Superior temporal gyrus (tissue), 1 donor: ENCODE measurements around the gene ZGPAT.

Experiments used
- DNase-seq: peaks from one replicate; pipeline ENCODE4 v3.0.0-alpha.2; 2016; ENCODE audit errors: extremely low spot score

The ZGPAT gene

DNA sequence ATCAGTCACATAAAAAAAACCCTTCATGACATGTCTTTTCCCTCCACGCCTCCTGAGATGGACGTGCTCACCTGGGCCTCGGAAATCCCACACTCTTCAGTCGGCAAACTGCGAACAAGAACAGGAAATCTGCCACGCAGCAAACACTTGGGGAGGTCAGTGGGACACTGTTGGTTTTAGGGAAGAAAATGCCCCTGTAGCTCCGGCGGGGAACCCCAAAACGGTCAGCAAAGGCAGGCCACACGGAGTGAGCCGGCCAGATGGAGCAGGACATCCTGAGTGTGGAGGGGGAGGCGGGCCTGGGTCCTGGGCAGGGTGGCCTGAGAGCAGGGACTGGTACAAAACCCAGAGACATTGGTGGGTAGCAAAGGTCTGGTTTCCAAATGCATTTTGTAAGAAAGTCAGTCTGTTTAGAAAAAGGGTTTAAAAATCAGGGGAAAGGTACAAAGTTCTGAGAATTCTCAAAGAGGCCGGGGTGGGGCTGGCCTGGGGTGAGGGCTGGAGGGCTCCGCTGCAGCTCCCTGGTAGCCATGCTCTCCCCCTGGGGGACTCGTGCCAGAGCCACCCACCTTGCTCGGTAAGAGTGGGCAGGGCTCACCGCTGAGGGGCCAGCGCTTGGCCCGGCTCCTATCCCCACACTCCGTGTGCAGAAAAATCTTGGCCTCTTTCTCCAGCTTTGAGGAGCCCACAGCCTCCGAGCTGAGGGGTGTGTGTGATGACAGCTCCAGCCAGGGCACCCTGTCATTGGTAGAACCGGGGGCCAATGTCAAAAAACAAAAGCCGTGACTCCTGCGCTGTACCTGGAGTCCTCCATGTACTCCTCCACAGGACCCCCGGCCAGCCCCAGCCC, 37.0 kb downstream of the ZGPAT start:
- DNase-seq = no peak

DNA sequence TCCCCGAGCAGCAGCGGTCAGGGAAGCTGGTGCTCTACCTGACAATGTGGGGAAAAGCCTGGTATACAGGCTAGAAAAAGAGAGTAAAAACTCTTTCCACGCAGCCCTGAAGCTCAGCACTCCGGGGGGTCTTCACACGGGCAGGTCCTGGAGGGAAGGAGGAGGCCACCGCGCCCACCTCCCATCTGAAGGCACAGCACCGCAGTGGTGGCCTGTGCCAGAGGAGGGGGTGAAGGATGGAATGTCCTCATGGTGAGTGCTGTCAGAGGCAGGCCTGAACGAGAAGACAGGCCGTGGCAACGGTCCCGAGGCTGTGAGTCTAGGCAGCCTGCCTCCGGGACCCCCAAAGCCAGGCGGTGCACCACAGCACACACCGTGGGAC, 37.6 kb downstream of the ZGPAT start:
- DNase-seq = no peak

DNA sequence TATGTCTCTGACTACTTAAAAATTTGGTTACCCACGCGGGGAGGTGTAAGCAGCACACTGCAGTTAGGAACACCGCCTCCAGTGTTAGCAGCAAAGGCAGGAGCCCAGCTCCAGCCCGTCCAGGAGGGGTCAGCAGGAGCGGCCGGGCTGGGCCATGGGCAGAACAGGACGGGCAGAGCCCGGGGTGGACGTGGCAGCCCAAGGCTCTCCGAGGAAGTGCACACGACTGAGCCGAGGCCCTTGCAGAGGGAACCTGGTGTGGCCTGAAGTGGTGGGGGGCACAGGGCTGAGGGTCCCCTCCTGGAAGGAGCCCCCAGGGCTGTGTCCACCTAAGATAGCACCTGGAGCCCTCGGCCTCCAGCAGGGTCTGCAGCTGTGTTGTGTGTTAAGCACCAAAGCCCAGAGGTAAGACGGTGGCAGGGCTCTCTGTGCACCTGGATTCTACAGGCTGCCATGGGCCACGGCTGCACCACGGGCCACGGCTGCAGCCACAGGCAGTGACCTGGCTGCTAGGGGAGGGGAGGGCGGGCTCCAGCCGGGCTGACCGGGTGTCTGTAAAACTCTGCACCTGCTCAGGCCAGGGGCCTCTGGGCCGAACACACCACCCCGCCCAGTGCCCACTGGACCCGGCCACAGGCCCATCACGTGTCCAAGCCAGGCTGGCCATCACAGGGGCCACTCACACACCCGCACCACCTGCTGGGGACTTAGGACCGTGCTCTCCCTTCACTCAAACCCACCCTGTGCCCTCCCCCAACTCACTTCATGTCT, 38.3 kb downstream of the ZGPAT start:
- DNase-seq = no peak

DNA sequence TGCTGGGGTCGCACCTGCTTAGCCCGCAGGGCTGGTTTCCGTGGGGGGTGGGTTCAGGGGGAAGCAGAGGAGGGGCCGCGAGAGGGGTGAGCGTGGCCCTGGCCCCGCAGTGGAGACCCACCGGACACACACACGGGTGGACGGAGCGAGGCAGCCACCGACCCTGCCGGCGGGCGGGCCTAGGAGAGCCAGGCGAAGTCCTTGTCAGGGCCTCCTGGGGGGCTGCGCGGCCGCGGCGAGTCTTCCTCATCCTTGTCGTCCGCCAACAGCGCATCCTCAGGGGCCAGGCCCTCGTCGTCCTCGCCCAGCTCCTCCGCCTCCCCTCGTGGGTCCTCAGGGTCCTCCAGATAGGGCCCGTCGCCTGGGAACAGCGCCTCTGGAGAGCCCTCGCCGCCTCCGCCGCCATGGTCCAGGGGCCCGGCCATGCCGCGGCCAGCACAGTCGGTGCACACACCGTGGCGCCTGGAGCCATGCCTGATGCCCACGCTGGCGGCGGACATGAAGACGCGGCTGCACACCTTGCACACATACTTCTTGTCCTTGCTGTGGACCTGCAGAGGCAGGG, 39.0 kb downstream of the ZGPAT start:
- no peak for DNase-seq

DNA sequence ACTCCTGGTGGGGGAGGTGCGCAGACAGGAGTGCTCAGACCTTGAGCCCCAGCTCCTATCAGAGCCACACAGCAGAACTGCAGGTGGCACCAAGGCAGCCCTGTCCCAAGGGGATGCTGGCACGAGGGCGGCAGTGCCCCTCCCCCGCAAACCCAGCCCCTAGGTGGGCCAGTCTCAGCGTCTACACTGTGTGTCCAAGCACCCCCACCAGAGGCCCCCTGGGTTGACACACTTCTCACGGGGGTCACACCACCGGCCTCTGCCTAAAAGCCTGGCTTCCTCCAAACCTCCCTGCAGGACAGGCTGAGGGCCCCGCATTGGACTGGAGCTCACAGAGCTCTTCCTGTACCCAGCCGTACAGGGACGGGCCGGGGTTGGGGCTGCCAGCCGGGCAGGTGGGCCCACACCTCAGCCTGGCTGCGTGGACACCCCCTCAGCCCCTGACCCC, 39.8 kb downstream of the ZGPAT start:
- DNase-seq = no peak

DNA sequence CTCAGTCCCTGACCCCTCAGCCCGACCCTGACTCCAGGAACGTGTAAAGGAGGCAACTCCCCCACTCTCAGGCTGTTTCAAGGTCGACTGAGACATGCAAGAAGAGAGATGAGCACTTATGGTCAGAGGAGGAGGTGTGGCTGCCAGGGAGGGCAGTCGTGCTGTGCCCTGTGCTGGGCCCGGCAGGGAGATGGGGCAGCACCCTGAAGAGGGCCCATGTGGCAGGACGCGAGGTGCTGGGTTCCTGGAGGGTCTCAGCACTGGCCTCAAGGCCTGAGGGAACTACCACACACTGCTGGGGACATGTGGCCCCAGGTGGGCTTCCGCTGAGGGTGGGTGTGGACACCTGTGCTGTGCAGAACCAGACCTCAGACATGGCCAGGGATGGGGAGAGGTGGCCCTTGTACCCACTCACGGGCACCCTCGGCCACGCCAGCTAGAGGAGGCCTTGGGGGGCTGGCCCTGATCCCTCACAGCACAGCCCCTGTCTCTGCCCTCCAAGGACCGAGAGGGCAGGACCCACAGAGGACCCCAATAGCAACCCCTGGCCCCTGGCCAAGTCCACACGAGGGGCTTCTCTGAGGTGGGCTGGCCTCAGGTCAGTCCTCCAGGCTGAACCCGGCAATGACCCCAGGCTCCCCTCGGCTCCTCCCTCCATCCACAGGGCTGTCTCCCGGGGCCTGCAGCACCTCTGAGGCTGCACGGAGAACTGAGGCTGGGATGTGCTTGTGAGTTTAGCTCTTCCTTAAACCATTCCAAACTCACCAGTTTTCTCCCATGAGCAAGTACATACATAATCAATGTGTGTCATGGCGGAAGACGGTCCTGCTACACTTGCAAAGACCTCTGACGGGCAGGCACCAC, 40.5 kb downstream of the ZGPAT start:
- no peak for DNase-seq

DNA sequence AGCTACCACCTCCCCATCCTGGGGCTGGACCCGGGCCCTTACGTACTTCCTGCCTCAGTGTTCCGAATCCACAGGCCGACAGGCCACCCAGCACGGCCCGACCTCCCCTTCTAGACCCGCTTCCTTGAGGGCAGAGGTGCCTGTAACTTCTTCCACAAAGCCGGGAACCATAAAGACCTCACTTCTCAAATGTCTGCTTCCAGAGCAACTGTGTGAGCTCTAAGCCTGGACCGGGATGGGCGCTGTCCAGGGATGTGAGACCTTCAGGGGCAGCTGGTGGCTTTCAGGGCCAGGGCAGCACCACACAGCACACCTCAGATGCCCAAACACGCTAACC, 41.1 kb downstream of the ZGPAT start:
- no peak for DNase-seq

DNA sequence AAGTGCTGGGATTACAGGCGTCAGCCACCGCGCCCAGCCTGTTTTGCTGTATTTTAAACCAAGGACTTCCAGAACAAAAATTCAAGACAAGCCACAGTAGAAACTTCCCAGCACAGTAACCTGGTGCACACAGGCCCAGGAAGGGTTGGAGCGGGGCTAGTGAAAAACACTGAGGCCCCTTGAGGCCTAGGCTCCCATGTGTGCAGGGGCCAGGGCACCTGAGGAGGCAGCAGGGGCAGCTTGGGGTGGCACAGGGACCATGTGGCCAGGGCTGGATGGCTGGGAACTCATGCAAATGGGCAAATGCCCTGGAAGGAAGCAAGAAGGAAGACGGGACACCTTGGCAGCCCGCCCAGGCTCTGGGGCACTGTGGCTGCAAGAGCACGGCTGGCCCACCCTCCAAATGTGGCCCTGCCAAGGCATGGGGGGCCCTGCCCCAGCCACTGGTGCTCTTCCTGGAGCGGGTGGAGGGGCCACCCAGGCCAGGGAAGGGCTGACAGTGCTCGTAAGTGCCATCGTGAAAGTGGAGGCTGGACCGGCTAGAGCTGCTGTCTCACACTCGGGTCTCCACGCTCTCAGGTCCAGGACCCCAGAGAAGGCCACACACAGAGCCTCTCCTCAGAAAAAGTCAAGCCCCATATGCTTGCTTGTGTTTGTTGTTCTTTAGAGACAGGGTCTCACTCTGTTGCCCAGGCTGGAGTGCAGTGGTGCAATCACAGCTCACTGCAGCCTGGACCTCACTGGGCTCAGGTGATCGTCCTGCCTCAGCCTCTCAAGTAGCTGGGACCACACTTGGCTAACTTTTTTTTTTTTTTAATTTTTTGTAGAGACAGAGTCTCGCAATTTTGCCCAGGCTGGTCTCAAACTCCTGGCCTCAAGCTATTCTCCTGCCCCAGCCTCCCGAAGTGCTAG, 42.0 kb downstream of the ZGPAT start:
- no peak for DNase-seq

DNA sequence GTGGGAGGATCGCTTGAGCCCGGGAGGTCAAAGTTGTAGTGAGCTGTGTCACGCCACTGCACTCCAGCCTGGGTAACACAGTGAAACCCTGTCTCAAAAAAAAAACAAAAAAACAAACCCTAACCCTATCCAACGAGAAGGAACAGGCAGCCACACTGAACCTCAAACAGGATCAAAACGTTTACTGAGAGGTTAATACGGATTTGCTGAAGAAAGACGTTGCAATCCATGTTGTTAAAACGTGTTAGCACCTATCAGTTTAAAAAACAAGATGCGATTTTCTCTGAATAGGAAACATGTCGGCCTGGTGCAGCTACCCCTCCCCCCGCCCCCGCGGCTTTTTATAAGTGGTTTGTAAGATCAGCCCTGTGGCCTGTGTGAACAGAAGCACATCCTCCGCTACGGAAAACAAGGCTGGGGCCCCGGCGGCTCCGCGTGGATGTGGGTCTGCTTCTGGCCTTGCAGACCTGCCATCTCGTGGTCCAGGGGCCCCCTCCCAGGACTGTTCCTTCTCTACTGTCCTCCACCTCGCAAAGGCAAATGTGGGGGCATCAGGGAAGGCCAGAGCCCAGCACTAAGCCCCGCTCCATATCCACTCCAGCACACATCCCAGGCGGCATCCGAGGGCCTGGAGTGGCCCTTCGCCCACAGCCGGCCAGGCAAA, 43.1 kb downstream of the ZGPAT start:
- DNase-seq = no peak

DNA sequence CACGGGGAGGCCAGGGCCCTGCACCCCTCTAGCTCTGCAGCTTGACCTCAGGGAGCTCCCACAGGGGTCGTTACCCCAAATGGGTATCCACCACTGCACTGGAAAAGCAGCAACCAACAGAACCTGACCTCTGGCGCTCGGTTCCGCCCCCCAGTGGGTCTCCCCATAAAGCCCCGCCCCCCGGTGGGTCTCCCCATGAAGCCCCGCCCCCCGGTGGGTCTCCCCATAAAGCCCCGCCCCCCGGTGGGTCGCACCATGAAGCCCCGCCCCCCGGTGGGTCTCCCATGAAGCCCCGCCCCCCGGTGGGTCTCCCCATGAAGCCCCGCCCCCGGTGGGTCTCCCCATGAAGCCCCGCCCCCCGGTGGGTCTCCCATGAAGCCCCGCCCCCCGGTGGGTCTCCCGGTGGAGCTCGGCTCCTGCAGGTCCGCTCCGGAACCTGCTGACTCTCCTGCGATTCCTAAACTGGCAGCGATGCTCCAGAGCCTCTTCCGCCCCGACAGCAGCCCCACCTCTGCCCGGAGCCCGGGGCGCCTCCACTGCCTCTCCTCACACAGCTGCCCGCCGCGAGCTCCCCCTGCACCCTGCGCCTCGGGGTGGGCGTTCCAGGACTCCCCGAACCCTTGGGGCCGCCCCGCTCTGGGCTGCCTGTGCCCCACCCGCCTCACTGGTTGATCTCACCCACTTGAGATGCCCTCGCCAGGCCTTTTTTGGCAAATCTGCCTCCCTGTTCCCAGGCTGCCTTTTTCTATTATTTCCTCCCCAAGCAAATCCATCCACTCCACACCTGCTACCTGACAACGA, 43.8 kb downstream of the ZGPAT start:
- DNase-seq = no peak

DNA sequence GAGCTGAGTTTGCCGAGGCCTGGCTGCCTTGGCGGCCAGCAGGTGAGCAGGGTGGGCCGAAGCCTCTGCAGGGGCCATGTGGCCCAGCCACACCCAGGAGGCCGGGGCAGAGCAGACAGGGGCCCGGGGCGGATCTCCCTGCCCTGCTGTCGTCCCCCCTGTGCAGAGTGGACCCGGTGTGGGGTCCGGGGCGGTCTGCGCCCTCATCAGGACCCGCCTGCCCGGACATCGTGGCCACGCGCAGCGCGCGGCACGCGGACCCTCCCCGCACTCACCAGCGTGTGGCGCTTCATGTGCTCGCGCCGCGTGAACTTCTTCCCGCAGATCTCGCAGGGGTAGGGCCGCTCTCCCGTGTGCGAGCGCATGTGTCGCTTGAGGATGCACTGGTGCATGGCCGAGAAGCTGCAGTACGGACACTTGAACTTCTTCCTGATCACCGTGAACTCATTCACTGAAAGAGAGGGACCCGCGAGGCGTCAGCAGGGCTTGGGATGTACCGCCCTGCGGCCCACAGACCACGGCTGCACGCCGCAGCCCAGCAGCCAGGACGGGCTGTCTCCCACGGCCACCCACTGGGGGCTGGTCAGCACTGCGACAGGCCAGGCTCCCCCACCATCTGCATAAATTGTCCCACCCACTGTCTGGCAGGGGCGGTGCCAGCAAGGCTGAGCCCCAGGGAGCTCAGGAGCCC, 44.7 kb downstream of the ZGPAT start:
- DNase-seq = no peak

DNA sequence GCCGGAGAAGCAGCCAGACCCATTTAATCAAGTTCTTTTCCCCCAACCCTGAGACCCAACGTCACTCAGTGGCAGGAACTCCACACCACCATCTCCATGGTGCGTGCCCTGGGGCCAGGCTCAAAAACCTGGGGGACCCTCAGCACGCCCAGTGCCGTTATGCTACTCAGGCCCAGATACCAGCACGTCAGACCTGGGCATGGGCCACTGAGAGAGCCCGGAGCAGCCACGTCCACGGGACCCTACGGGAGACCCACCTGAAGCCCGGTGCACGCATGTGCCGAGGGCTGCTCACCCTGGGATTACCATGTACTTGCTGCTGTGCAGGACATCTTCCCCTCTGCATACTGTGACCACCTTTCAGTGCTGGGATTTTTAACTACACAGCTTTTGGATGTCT, 45.5 kb downstream of the ZGPAT start:
- no peak for DNase-seq

DNA sequence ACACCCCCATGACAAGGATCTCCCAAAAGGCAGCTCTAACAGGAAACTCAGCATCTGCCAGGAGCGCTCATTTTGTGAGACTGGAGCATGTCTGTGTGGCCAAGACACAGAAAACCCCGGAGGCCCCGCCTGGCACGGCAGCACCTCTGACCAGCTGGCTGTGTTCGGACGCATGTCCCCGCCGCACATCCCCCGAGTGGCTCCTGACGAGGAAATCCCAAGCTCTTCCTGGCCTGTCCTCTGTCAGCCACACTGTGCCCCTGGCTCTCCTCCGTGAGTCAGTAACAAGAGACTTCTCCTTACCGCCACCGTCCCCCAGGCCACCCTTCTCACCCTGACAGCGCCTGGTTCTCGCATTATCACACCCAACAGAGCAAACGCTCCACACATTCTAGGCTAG, 46.2 kb downstream of the ZGPAT start:
- no peak for DNase-seq

DNA sequence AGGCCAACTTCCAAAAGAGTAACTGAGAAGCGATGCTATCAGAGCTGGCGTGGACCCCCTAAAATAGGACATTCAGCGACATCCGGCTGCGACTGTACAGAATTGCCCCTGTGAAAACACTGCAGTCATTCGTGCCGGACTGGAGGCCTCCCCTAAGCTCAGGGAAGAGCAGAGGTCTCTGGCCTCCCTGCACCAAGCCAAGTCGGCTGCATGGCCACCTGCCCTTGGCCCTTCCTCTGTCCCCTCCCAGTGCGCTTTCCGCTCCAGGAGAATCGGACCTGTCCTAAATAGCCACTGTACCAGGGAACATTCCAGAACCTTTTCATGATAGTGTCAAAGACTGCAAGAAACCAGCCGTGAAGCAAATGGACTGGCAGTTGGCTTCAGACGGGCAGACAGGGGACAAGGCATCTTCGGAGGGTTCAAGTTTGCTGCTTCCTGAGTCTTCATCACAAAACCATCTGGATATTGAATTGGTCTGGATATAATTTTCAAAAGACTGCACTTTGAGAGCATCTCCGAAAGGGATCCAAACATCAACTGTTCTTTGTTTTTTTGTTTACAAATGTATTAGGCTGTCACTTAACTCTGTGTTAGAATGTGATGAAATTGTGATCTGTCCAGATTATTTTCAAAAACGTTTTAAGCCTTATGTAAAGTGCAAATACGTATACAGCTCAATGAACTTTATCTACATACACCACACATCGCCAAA, 48.3 kb downstream of the ZGPAT start:
- DNase-seq = no peak

DNA sequence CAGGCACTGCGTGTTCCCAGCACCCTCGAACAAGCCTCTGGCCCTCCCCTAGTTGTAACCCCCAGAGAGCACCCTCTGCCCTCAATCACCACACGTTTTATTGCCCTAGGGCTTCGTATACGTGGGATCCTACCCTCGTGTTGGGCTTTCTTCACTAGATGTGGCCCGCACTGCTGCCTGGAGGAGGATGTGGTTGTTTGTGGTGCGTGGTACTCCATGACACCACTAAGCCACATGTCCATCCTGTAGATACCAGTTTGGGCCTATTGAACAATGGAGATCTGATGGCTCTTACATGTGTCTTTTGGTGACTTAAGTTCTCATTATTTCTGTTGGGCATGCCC, 48.8 kb downstream of the ZGPAT start:
- no peak for DNase-seq

DNA sequence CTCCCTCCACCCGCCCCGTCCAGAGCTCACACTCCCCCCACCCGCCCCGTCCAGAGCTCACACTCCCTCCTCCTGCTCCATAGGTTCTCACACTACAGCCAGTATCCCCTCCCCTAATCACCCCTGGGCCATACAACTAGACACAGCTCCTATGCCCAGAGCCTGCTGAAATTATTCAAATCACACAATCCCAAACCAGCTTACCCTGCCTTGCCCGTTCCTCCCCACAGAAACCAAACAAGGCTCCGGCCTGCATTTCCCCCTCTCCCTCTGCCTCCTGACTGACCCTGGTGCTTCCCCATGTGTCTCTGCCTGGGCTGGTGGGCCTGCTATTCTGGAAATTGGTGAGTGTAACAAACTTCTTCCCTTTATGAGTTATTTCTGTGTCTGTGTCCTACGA, 50.3 kb downstream of the ZGPAT start:
- DNase-seq = no peak

DNA sequence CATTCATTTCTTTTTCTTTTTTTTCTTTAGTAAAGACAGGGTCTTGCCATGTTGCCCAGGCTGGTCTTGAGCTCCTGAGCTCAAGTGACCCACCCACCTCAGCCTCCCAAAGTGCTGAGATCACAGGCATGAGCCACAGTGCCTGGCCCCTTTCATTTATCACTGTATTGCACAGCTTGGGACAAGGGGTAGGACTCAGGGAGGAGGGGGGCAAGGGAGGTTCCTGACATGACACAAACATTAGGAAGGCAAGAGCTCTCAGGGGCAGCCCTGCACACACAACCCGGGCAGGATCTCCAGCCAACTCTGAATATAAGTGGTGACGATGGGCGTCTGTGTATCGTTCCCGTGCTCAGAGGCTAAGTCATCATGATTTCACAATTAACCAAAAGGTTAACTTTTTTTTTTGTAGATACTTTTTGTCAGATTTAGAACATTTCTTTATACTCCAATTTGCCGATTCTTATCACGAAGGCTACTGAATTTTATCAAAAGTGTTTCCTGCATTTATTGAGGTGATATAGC, 51.6 kb downstream of the ZGPAT start:
- no peak for DNase-seq
